SK-N-SH treated with all-trans-retinoic acid at 6 μM for 48 hours (cell line): ENCODE measurements around the gene AKAP12.

Source experiments
- ATAC-seq: fragments of 200-7000 bp; cut with Tn5 transposase; 3 replicates; pipeline ENCODE4 v1.9.1; 2020; ENCODE audit warnings: mild to moderate bottlenecking, moderate library complexity
- ARNTL ChIP-seq: fragments of 450-650 bp; formaldehyde crosslinking; IDR thresholded peaks from 2 replicates; pipeline ENCODE4 v1.5.0; 2020; ENCODE audit warnings: low read depth, mild to moderate bottlenecking, moderate library complexity, borderline replicate concordance
- BACH2 ChIP-seq: fragments of 250-450 bp; sonication (Bioruptor Pico); IDR thresholded peaks from 2 replicates; pipeline ENCODE4 v1.9.0; 2021; ENCODE audit warnings: mild to moderate bottlenecking, borderline replicate concordance
- CREB5 ChIP-seq: fragments of 250-450 bp; sonication (Bioruptor Pico); IDR thresholded peaks from 2 replicates; pipeline ENCODE4 v1.5.1; 2020; ENCODE audit warnings: low read depth, mild to moderate bottlenecking, moderate library complexity
- CSDC2 ChIP-seq: fragments of 250-450 bp; sonication (Bioruptor Pico); IDR thresholded peaks from 2 replicates; pipeline ENCODE4 v1.5.0; 2020; ENCODE audit warnings: mild to moderate bottlenecking, moderate library complexity
- CSRNP3 ChIP-seq: fragments of 250-450 bp; sonication (Bioruptor Pico); IDR thresholded peaks from 2 replicates; pipeline ENCODE4 v1.5.1; 2021; ENCODE audit warnings: mild to moderate bottlenecking, moderate library complexity
- ESRRG ChIP-seq: fragments of 250-450 bp; sonication (Bioruptor Pico); IDR thresholded peaks from 2 replicates; pipeline ENCODE4 v1.6.1; 2021; ENCODE audit warnings: mild to moderate bottlenecking
- GLIS3 ChIP-seq: fragments of 250-450 bp; sonication (Bioruptor Pico); IDR thresholded peaks from 2 replicates; pipeline ENCODE4 v1.5.0; 2020; ENCODE audit warnings: mild to moderate bottlenecking, moderate library complexity
- OSR1 ChIP-seq: fragments of 250-450 bp; sonication (Bioruptor Pico); IDR thresholded peaks from 2 replicates; pipeline ENCODE4 v1.8.0; 2022; ENCODE audit warnings: moderate library complexity, mild to moderate bottlenecking, inconsistent platforms
- PATZ1 ChIP-seq: fragments of 250-450 bp; sonication (Bioruptor Pico); IDR thresholded peaks from 2 replicates; pipeline ENCODE4 v1.8.0; 2020; ENCODE audit warnings: mild to moderate bottlenecking, moderate library complexity, borderline replicate concordance
- POU6F1 ChIP-seq: fragments of 250-450 bp; sonication (Bioruptor Pico); IDR thresholded peaks from 2 replicates; pipeline ENCODE4 v1.8.0; 2021; ENCODE audit warnings: low read depth, mild to moderate bottlenecking, moderate library complexity, borderline replicate concordance
- RARB ChIP-seq: fragments of 250-450 bp; sonication (Bioruptor Pico); IDR thresholded peaks from 2 replicates; pipeline ENCODE4 v1.8.0; 2021; ENCODE audit warnings: mild to moderate bottlenecking, moderate library complexity
- SNAI2 ChIP-seq: fragments of 250-450 bp; sonication (Bioruptor Pico); IDR thresholded peaks from 2 replicates; pipeline ENCODE4 v1.5.0; 2020; ENCODE audit warnings: mild to moderate bottlenecking, moderate library complexity
- TCF4 ChIP-seq: fragments of 250-450 bp; sonication (Bioruptor Pico); IDR thresholded peaks from 2 replicates; pipeline ENCODE4 v1.8.0; 2021; ENCODE audit warnings: mild to moderate bottlenecking, moderate library complexity, borderline replicate concordance
- TOX ChIP-seq: fragments of 250-450 bp; sonication (Bioruptor Pico); IDR thresholded peaks from 2 replicates; pipeline ENCODE4 v1.8.0; 2021; ENCODE audit warnings: mild to moderate bottlenecking, moderate library complexity, borderline replicate concordance
- TSHZ2 ChIP-seq: fragments of 250-450 bp; sonication (Bioruptor Pico); IDR thresholded peaks from 2 replicates; pipeline ENCODE4 v1.5.0; 2020; ENCODE audit warnings: mild to moderate bottlenecking, moderate library complexity
- ZC3H10 ChIP-seq: fragments of 250-450 bp; sonication (Bioruptor Pico); IDR thresholded peaks from 2 replicates; pipeline ENCODE4 v1.5.1; 2021; ENCODE audit warnings: mild to moderate bottlenecking, moderate library complexity
- ZFP3 ChIP-seq: fragments of 250-450 bp; sonication (Bioruptor Pico); IDR thresholded peaks from 2 replicates; pipeline ENCODE4 v1.5.0; 2020; ENCODE audit warnings: mild to moderate bottlenecking, moderate library complexity
- ZFP30 ChIP-seq: fragments of 450-650 bp; formaldehyde crosslinking; IDR thresholded peaks from 2 replicates; pipeline ENCODE4 v1.5.0; 2022; ENCODE audit warnings: mild to moderate bottlenecking, moderate library complexity
- ZNF565 ChIP-seq: fragments of 450-650 bp; formaldehyde crosslinking; conservative IDR thresholded peaks from 2 replicates; pipeline ENCODE4 v1.5.0; 2020; ENCODE audit warnings: low read depth, mild to moderate bottlenecking, moderate library complexity
- ZNF70 ChIP-seq: fragments of 450-650 bp; formaldehyde crosslinking; IDR thresholded peaks from 2 replicates; pipeline ENCODE4 v1.5.0; 2020; ENCODE audit warnings: mild to moderate bottlenecking, moderate library complexity
- ZNF8 ChIP-seq: fragments of 450-650 bp; formaldehyde crosslinking; IDR thresholded peaks from 2 replicates; pipeline ENCODE4 v1.5.0; 2020; ENCODE audit warnings: mild to moderate bottlenecking, moderate library complexity

AKAP12 gene

GRCh38 chr6:151219192-151219591 lies 20.6 kb upstream of the AKAP12 start:
- TF ChIP-seq TSHZ2 (CRISPR knock-in tag), result no peak
- TF ChIP-seq TCF4 (CRISPR knock-in tag), result no peak
- no peak for TF ChIP-seq CSDC2 (CRISPR knock-in tag)
- TF ChIP-seq BACH2, result no peak
- no peak for ATAC-seq

GRCh38 chr6:151224076-151224475 lies 15.7 kb upstream of the AKAP12 start:
- no peak for ATAC-seq
- TF ChIP-seq CSDC2 (CRISPR knock-in tag) (no peak), ZFP30 (CRISPR knock-in tag) (no peak), TOX (CRISPR knock-in tag) (no peak), ZNF8 (no peak), POU6F1 (CRISPR knock-in tag) (no peak), PATZ1 (CRISPR knock-in tag) (no peak), RARB (CRISPR knock-in tag) (no peak), ZNF565 (no peak), CSRNP3 (no peak), TCF4 (CRISPR knock-in tag) (no peak), OSR1 (CRISPR knock-in tag) (no peak), GLIS3 (CRISPR knock-in tag) (no peak), ZFP3 (CRISPR knock-in tag) (no peak), ESRRG (CRISPR knock-in tag) (no peak), CREB5 (CRISPR knock-in tag) (no peak), ARNTL (CRISPR knock-in tag) (no peak), TSHZ2 (CRISPR knock-in tag) (no peak)

GRCh38 chr6:151225919-151226318 lies 13.8 kb upstream of the AKAP12 start:
- ATAC-seq, result no peak

More at GRCh38 chr6:151225919-151226318, 13.8 kb upstream of the AKAP12 start:
- TF ChIP-seq CSDC2 (CRISPR knock-in tag), result no peak
- TF ChIP-seq BACH2, result no peak
- no peak for TF ChIP-seq TOX (CRISPR knock-in tag)
- no peak for TF ChIP-seq ARNTL (CRISPR knock-in tag)
- TF ChIP-seq ZNF8, result no peak
- TF ChIP-seq GLIS3 (CRISPR knock-in tag), result no peak
- TF ChIP-seq ZNF70 (CRISPR knock-in tag), result no peak
- TF ChIP-seq ZFP30 (CRISPR knock-in tag), result no peak
- no peak for TF ChIP-seq SNAI2 (CRISPR knock-in tag)
- no peak for TF ChIP-seq CREB5 (CRISPR knock-in tag)
- TF ChIP-seq RARB (CRISPR knock-in tag), result no peak
- TF ChIP-seq ZC3H10 (CRISPR knock-in tag), result no peak
- no peak for TF ChIP-seq TCF4 (CRISPR knock-in tag)
- TF ChIP-seq ESRRG (CRISPR knock-in tag), result no peak
- TF ChIP-seq POU6F1 (CRISPR knock-in tag), result no peak
- no peak for TF ChIP-seq ZNF565
